Fibroblast of pulmonary artery (primary cell): Measurements from ENCODE around the gene EPHA7.

Experiments
- DNase-seq: peaks from one replicate; pipeline ENCODE4 v3.0.0-alpha.2; 2010; ENCODE audit warnings: low read depth
- H3K4me3 ChIP-seq: replicated peaks from 2 replicates; pipeline ENCODE4 v1.5.1; 2011; ENCODE audit warnings: low read depth, mild to moderate bottlenecking, control low read depth, low read length, moderate library complexity
- CTCF ChIP-seq: IDR thresholded peaks from 2 replicates; pipeline ENCODE4 v1.5.1; 2011; ENCODE audit warnings: mild to moderate bottlenecking, control low read depth, low read length, inconsistent platforms; ENCODE audit errors: missing control alignments

The EPHA7 gene

GRCh38 chr6:93294879-93295278 is 124.5 kb downstream of the EPHA7 start:
- no peak overlapping the region for H3K4me3 ChIP-seq
- DNase-seq: no peak
- no peak for TF ChIP-seq CTCF

- no peak for DNase-seq
- H3K4me3 ChIP-seq: no peak overlapping the region
- TF ChIP-seq CTCF: no peak
Measured at GRCh38 chr6:93293872-93294271, 125.5 kb downstream of the EPHA7 start.

- no peak overlapping the region for H3K4me3 ChIP-seq
- no peak for TF ChIP-seq CTCF
- no peak for DNase-seq
Measured at GRCh38 chr6:93293460-93293859, 125.9 kb downstream of the EPHA7 start.

- TF ChIP-seq CTCF: no peak
- H3K4me3 ChIP-seq: no peak overlapping the region
- no peak for DNase-seq
Measured at GRCh38 chr6:93282521-93283031, 136.8 kb downstream of the EPHA7 start.

GRCh38 chr6:93278241-93278640 is 141.1 kb downstream of the EPHA7 start:
- H3K4me3 ChIP-seq: no peak overlapping the region
- no peak for TF ChIP-seq CTCF
- DNase-seq: no peak

- no peak overlapping the region for H3K4me3 ChIP-seq
- no peak for DNase-seq
- no peak for TF ChIP-seq CTCF
Measured at GRCh38 chr6:93272896-93273295, 146.5 kb downstream of the EPHA7 start.

GRCh38 chr6:93272211-93272610 is 147.1 kb downstream of the EPHA7 start:
- no peak for DNase-seq
- no peak for TF ChIP-seq CTCF

More at GRCh38 chr6:93272211-93272610, 147.1 kb downstream of the EPHA7 start:
- no peak overlapping the region for H3K4me3 ChIP-seq
